HG02759 (cell line): ENCODE results near the gene CCN2.
A peak's percentile ranks its signal among the peaks of the same experiment; 100 is the strongest.

Experiments used
- ATAC-seq: cut with Tn5 transposase; IDR thresholded peaks from one replicate; pipeline ENCODE4 v1.9.1; 2021; ENCODE audit warnings: mild to moderate bottlenecking, moderate library complexity; ENCODE audit not compliant: unreplicated experiment

Gene CCN2

GRCh38 chr6:131967948-131968347 is 16.8 kb upstream of the CCN2 start:
- no peak for ATAC-seq

- no peak for ATAC-seq
Measured at GRCh38 chr6:131966443-131966842, 15.3 kb upstream of the CCN2 start.

DNA sequence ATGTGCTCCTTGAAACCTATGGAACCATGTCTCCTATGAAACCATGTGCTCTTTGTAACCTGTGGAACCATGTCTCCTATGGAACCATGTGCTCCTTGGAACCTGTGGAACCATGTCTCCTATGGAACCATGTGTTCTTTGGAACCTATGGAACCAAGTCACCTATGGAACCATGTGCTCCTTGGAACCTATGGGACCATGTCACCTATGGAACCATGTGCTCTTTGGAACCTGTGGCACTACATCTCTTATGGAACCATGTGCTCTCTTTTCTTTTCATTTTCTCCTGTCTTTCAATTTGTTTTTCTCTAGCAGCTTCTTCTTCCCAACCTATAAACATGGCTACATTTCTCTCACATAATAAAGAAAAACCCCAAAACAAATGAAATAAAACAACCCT is 11.9 kb upstream of the CCN2 start:
- no peak for ATAC-seq

GRCh38 chr6:131960371-131961133 is 9.4 kb upstream of the CCN2 start:
- no peak for ATAC-seq

DNA sequence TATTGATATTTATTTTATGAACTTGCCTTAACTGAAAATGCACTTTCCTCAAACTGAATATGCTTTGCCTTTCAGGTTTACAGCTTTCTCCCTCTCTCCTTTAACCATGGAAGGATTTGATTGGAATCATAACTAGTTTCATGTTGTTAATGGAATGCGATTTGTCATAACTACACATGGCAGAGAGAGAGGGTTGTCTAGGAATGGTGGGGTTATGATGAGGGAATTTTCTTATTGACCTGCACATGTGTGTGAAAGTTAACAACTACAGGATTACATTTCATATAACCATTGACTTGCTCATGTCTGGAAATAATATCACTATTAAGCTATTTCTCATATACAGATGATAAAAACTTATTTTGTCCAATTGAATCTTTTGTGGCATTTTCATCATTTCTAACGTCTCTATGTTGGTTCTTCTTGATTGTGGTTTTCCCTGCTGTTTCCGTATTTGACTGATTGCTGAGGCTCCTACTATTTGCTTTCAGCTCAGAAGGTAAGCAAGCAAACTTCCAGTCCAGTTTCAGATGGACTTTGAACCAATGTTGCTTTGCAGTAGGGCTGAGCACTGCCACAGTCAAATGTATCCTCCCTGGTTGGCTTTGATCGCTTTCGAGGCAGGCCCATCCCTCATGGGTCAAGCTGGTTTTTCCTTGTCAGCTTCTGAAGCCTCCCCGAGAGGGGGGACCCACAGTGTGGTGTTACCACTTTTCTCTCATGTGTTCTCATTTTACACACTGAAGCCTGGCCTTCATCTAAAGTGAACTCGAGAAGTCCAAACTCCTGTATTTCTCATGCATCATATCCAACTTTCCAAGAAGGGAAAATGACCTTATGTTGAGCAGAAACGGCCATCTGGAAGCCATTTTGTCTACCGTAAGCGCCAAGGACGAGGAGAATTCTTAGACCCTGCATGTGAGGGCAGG is 7.6 kb upstream of the CCN2 start:
- no peak for ATAC-seq

- ATAC-seq: no peak
Measured at GRCh38 chr6:131958095-131958494, 6.9 kb upstream of the CCN2 start.

- ATAC-seq: no peak
Measured at GRCh38 chr6:131955876-131956275, 4.7 kb upstream of the CCN2 start.

GRCh38 chr6:131955192-131955591 is 4.0 kb upstream of the CCN2 start:
- no peak for ATAC-seq

- no peak for ATAC-seq
Measured at GRCh38 chr6:131954775-131955107, 3.6 kb upstream of the CCN2 start.

DNA sequence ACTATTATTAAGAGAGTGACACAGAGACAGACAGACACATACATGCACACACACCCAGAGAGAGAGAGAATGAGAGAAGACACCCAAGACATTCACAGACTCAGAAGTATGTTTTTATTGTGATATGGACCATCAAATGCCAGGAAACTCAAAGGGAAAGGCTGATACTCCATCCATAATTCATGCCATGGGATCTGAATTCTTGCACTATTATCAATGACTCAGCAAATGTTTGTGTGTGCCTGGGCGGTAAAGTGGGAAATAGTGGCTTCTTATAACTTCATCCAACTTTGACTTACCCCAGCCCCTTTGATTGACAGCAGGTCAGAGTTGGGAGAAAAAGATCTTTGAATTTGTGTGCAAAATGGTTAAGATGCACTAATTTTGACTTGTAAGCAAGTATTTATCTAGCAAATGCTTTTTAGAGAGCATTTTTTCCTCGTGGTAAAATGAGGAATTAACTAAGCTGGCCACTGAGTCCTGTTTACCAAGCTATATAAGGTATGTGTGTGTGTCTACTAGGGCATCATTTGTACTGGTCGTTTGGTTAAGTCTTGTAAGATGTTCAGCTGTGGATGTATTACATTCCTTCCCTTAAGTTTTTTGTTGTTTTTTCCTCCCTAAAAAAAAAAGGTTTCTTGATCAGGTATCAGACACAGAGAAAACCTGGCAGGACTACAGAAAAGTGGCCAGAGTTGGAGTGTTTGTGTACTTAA is 3.0 kb upstream of the CCN2 start:
- ATAC-seq: no peak

- no peak for ATAC-seq
Measured at GRCh38 chr6:131952886-131953509, 1.8 kb upstream of the CCN2 start.

GRCh38 chr6:131951576-131952230 is 531 bp upstream of the CCN2 start:
- ATAC-seq: no peak

- ATAC-seq: peak; percentile 67
Measured at GRCh38 chr6:131949909-131950766, 1.0 kb downstream of the CCN2 start.

- ATAC-seq: no peak
Measured at GRCh38 chr6:131949620-131949908, 1.6 kb downstream of the CCN2 start.

DNA sequence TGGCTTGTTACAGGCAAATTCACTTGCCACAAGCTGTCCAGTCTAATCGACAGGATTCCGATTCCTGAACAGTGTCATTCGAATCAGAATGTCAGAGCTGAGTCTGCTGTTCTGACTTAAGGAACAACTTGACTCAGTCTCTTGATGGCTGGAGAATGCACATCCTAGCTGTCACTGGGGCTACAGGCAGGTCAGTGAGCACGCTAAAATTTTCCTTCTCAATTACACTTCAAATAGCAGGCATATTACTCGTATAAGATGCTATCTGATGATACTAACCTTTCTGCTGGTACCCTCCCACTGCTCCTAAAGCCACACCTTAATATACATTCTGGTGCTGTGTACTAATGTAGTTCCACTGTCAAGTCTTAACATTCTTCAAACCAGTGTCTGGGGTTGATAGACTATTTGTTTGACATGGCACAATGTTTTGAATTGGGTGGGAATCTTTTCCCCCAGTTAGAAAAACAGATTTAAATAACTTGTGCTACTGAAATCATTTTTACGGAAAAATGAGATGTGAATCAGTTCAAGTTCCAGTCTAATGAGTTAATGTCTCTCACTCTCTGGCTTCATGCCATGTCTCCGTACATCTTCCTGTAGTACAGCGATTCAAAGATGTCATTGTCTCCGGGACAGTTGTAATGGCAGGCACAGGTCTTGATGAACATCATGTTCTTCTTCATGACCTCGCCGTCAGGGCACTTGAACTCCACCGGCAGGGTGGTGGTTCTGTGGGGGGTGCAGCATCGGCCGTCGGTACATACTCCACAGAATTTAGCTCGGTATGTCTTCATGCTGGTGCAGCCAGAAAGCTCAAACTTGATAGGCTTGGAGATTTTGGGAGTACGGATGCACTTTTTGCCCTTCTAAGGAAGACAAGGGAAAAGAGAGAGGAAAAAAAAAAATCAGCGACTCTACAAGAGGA is 2.2 kb downstream of the CCN2 start:
- ATAC-seq: no peak

- no peak for ATAC-seq
Measured at GRCh38 chr6:131947986-131948661, 3.0 kb downstream of the CCN2 start.

GRCh38 chr6:131946992-131947955 is 3.9 kb downstream of the CCN2 start:
- ATAC-seq: no peak
